HG02610 (cell line): ENCODE results near the gene SYNE1.
"Not testable (repeated sequence)": the region's sequence is repeated elsewhere in the genome, so short reads cannot be mapped to it uniquely, and the experiment has no call there.

Experiments
- ATAC-seq: cut with Tn5 transposase; IDR thresholded peaks from one replicate; pipeline ENCODE4 v1.9.1; 2021; ENCODE audit warnings: mild to moderate bottlenecking, moderate library complexity; ENCODE audit not compliant: unreplicated experiment

SYNE1 gene

DNA sequence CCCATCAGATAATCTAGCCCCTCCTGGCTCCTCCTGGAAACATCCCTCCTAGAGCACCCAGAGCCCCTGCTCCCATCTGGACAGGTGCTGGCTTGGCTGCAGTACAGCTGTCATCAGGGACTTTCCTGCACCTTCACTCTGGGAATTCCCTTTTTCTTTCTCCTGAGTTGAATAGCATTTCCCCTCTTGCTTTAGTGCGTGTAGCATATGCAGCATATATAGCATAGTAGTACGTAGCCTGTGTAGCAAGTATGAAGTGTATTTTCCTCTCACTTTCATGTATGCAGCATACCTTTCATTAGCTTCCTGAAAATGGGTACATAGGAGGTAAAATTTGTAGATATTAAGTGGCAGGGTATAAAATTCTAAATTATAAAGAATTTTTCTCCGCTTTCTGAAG, 476.8 kb downstream of the SYNE1 start:
- ATAC-seq, result peak; percentile 99

GRCh38 chr6:152155792-152156191, 481.4 kb downstream of the SYNE1 start:
- ATAC-seq, result no peak

- ATAC-seq, result no peak
Observed at GRCh38 chr6:152154559-152155356, 482.4 kb downstream of the SYNE1 start.

DNA sequence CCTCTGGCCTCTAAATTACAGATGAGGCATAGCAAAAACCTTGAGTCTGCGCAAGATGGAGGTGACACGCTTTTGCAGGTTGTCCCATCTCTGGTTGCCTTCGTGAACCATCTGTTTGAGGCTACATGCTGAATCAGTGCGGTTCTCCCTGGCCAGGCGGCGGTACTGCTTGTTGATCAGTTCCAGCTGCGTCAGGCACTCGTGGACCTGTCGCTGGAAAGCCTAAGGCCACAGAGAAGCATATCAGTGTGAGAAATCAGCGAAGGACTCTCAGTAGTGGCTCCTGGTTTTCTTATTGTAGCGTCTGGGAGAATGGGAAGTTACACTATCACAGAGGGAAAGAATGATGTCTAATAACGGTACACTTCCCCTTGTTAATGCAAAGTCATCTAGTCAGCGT, 485.2 kb downstream of the SYNE1 start:
- ATAC-seq, result no peak

GRCh38 chr6:152150196-152150595, 487.0 kb downstream of the SYNE1 start:
- ATAC-seq, result no peak

- ATAC-seq, result no peak
Observed at GRCh38 chr6:152148412-152148811, 488.8 kb downstream of the SYNE1 start.

DNA sequence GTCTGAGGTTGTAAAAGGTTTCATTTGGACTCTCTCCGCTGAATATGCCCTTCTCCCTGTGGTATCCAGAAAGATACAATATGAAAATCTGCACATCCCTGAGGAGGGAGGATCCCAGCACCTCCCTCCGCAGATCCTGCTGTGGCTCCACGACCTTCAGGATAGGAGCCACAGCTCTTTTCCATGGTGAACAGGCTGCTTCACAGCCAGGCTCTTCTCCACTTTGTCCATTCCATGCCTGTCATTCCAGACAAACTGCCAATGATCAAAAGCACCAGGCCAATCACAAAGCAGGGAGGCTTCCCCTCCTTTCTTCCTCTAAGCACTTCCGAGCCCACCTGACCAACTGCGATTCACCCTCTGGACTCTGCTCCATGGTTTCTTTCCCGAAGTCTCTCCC, 489.9 kb downstream of the SYNE1 start:
- no peak for ATAC-seq

GRCh38 chr6:152146385-152146784, 490.8 kb downstream of the SYNE1 start:
- no peak for ATAC-seq

GRCh38 chr6:152143359-152143758, 493.8 kb downstream of the SYNE1 start:
- ATAC-seq, result no peak

- no peak for ATAC-seq
Observed at GRCh38 chr6:152142105-152142504, 495.1 kb downstream of the SYNE1 start.

GRCh38 chr6:152138344-152138743, 498.8 kb downstream of the SYNE1 start:
- ATAC-seq, result not testable (repeated sequence)

DNA sequence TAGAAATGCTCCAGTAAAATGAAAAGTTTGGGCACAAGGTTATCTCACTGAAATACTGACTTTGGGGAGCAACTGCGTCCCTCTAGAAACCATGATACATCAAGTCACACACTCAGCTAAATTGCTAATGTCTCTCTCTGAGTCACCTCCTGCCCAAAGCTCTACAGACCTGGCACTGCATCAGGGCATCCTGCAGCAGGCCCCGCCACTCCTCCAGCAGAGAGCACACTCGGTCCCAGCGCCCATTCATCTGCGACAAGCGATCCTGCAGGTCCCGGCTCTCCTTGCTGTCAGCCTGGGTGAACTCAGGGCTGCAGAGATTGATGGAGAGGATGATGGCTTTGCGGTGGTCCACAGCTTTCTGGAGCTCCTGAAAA, 500.7 kb downstream of the SYNE1 start:
- ATAC-seq, result no peak

GRCh38 chr6:152135755-152136448, 501.3 kb downstream of the SYNE1 start:
- no peak for ATAC-seq

DNA sequence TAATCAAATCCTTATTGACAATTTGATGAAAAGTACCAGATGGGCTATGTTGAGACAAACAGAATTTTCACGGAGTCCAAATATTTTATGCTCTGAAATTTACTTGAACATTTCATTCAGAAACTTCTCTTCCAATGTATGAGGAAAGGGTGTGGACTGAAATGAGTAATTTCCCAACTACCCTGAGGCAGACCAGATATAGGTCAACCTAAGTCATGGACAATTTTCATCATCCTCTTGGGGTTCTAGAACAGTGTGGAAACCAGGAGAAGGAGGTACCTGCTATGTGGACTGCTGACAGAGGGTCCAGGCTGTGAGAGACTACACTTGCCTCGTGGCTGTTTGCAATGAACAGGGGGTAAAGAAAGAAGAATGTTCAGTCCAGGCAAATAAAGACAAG, 506.7 kb downstream of the SYNE1 start:
- ATAC-seq, result no peak

DNA sequence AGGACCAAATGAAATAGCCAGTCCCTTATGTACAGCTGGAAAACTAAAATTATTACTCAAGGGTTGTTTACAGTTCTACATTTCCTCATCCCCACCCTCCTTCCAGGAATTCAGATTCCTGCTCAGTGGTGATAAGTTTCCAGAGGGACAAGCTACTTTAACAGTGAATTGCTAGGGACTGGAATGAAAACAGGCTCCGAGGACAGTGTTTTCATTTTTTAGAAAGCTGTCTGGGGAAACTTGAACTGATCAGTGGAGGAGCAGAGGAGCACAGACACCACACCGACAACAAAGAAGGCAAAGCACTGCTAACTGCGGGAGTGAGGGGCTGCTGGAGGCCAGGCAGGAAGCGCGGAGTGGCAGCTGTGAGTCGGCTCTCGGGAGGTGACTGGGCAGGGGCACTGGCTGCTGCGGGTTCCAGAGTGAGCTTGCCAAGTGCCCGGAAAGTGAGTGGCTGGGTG, 507.4 kb downstream of the SYNE1 start:
- no peak for ATAC-seq

GRCh38 chr6:152127432-152128165, 509.6 kb downstream of the SYNE1 start:
- no peak for ATAC-seq

GRCh38 chr6:152124429-152125074, 512.6 kb downstream of the SYNE1 start:
- peak; percentile 67 for ATAC-seq

DNA sequence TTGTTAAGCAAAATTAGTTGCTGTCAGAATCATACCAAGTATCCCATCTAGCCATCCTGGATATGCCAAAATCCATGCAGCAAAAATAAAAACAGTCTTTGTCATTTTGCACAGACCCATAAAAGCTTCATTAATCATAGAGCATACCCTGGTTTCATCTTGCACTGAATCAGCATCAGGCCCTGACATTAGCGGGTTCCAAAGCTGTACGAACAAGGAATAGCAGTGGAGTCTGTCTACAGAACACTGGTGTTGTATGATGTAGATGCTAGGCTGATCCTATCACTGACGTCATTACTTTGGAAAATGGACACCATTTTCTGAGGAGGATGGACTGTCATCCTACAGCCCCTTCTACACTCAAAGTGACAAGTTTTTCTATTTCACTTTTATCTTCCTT, 514.1 kb downstream of the SYNE1 start:
- ATAC-seq, result no peak

- ATAC-seq, result no peak
Observed at GRCh38 chr6:152122434-152122833, 514.7 kb downstream of the SYNE1 start.

- no peak for ATAC-seq
Observed at GRCh38 chr6:152121910-152122309, 515.3 kb downstream of the SYNE1 start.

DNA sequence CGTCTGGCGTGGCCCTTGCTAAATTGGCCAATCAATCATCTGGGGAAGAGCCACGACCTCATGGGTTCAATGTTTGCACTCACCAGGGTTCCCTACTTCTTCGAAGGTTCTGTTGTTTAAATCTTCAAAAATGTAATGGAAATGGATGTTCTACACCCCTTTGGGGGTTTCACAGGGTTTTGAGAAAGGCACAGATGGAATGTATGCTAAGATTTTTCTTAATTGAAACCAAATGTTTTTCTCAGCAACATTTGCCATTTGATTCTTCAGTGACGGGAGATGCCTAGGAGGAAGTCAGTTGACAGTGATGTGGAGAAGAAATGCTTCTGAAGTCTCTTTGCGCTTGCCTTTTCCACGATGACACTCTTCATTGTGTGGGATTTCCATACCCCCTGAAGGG, 517.3 kb downstream of the SYNE1 start:
- ATAC-seq, result no peak
